ENCODE results near the gene CSNK2B.

DNA sequence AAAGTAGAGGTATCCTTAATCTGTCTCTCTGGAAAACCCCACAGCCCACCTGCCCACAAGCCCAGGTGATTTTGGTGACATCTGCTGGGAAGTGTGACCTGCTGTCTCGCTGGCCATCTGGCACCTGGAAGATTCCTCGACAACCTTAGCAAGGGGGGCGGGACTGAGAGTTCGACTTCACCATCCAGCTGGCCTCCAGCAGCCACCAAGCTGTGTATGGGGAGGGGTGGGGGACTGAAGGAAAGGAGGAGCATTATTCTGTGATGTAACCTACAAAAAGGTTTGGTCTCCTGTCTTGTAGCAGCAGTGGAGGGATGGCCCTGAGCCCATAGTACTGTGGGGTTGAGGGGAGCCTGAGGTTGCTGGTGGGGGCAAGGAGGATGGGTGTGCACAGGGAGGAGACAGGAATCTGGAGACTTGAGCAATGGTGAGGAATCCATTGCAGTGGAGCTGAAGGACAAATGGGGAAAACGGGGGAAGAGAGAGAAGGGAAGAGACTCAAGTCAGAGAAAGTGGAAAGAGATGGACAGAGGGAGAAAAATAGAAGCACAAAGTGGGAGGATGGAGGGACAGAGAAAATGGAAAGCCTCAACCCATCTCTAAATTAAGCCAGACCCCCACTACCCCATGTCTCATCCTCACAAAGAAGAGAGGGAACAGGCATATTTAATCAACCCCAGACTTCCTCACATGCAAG lies 44.8 kb downstream of the CSNK2B start:
- TF ChIP-seq EHF (CRISPR knock-in tag; IDR thresholded peaks at IDR 0.05) (no peak), SREBF2 (IDR thresholded peaks at IDR 0.05) (no peak), POLR2A (IDR thresholded peaks at IDR 0.05; ENCODE audit: low read length) (no peak), EP300 (IDR thresholded peaks at IDR 0.05) (no peak), RFX5 (IDR thresholded peaks at IDR 0.05) (no peak), CHD2 (IDR thresholded peaks at IDR 0.05; ENCODE audit: low read length, partially characterized antibody) (no peak), NPAS2 (CRISPR knock-in tag; IDR thresholded peaks at IDR 0.05; ENCODE audit: borderline replicate concordance) (no peak)
- TF ChIP-seq, protein P1, sequence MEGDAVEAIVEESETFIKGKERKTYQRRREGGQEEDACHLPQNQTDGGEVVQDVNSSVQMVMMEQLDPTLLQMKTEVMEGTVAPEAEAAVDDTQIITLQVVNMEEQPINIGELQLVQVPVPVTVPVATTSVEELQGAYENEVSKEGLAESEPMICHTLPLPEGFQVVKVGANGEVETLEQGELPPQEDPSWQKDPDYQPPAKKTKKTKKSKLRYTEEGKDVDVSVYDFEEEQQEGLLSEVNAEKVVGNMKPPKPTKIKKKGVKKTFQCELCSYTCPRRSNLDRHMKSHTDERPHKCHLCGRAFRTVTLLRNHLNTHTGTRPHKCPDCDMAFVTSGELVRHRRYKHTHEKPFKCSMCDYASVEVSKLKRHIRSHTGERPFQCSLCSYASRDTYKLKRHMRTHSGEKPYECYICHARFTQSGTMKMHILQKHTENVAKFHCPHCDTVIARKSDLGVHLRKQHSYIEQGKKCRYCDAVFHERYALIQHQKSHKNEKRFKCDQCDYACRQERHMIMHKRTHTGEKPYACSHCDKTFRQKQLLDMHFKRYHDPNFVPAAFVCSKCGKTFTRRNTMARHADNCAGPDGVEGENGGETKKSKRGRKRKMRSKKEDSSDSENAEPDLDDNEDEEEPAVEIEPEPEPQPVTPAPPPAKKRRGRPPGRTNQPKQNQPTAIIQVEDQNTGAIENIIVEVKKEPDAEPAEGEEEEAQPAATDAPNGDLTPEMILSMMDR (IDR thresholded peaks at IDR 0.05), result no peak
- TF ChIP-seq, protein P2, sequence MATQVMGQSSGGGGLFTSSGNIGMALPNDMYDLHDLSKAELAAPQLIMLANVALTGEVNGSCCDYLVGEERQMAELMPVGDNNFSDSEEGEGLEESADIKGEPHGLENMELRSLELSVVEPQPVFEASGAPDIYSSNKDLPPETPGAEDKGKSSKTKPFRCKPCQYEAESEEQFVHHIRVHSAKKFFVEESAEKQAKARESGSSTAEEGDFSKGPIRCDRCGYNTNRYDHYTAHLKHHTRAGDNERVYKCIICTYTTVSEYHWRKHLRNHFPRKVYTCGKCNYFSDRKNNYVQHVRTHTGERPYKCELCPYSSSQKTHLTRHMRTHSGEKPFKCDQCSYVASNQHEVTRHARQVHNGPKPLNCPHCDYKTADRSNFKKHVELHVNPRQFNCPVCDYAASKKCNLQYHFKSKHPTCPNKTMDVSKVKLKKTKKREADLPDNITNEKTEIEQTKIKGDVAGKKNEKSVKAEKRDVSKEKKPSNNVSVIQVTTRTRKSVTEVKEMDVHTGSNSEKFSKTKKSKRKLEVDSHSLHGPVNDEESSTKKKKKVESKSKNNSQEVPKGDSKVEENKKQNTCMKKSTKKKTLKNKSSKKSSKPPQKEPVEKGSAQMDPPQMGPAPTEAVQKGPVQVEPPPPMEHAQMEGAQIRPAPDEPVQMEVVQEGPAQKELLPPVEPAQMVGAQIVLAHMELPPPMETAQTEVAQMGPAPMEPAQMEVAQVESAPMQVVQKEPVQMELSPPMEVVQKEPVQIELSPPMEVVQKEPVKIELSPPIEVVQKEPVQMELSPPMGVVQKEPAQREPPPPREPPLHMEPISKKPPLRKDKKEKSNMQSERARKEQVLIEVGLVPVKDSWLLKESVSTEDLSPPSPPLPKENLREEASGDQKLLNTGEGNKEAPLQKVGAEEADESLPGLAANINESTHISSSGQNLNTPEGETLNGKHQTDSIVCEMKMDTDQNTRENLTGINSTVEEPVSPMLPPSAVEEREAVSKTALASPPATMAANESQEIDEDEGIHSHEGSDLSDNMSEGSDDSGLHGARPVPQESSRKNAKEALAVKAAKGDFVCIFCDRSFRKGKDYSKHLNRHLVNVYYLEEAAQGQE (IDR thresholded peaks at IDR 0.05), result no peak
- TF ChIP-seq, protein P3, sequence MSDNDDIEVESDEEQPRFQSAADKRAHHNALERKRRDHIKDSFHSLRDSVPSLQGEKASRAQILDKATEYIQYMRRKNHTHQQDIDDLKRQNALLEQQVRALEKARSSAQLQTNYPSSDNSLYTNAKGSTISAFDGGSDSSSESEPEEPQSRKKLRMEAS (IDR thresholded peaks at IDR 0.05), result no peak
